ENCODE data around the gene ADGRA3.
A peak's percentile ranks its signal among the peaks of the same experiment; 100 is the strongest.

Gene ADGRA3

GRCh38 chr4:22356987-22357596 lies 158.8 kb downstream of the ADGRA3 start:
- DNase-seq (ENCODE audit: low read depth), result peak; percentile 37

- peak; percentile 74 for DNase-seq (ENCODE audit: low read depth)
Observed at GRCh38 chr4:22348410-22348809, 167.5 kb downstream of the ADGRA3 start.

GRCh38 chr4:22345678-22346077 lies 170.2 kb downstream of the ADGRA3 start:
- no peak for DNase-seq (ENCODE audit: low read depth)

GRCh38 chr4:22345055-22345454 lies 170.8 kb downstream of the ADGRA3 start:
- no peak for DNase-seq (ENCODE audit: low read depth)

DNA sequence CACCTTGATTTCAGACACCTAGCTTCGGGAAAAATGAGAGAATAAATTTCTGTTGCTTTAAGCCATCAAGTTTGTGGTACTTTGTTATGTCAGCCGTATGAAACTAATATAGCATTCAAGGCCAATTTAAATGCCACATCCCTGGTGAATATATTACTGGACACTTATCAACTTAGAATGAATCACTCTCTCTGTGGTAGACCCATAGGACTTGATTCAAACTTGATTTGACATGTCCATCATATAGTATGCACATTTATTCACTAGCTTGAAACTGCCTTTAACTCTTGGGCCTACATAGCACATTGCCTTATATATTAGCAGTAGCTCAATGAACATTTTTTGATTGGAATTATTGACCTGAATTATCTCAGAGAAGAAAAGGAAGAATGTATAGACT lies 172.3 kb downstream of the ADGRA3 start:
- no peak for DNase-seq (ENCODE audit: low read depth)

DNA sequence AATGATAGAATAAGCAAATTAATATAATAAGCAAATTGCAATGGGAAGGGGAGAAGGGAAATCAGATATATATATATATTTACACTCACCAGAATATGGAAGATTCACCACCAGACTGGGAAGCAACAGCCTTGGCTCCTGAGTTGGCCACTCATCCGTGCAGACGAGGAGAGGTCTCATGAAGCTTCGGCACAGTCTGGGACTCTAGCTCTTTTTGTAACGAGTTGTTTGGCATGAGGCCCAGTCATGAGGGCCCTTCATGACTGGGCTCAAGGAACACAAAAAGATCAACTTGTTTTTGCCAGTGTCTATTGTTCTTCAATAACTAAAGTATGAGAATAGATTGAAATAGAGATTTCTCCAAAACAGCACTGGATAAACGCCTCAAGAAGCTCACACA lies 176.4 kb downstream of the ADGRA3 start:
- DNase-seq (ENCODE audit: low read depth), result no peak

DNA sequence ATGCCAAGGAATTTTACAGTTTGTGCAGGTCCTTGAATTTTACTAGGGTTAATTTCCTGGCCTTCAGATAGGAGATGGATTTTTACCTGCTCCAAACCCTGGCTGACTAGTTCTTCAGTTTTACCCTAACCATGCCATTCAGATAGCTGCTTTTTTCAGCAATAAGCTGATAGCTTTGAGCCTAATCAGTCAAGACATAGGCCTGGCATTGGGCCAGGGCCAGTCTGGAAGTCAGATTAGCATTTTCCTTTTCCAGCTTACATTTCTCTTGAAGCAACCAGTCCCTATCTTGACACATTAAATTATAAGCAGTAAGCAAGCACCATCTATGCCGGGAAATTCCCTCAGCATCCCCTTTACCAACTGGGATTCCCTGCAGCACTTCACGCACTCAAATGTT lies 177.1 kb downstream of the ADGRA3 start:
- DNase-seq (ENCODE audit: low read depth), result no peak
